GM20000 (cell line): ENCODE results near the gene CCDC85C.

Experiments used
- DNase-seq: peaks from one replicate; pipeline ENCODE4 v3.0.0; 2012; ENCODE audit warnings: low spot score
- CTCF ChIP-seq: IDR thresholded peaks from 2 replicates; pipeline ENCODE4 v1.5.1; 2012; ENCODE audit warnings: mild to moderate bottlenecking, control low read depth; ENCODE audit errors: extremely low read depth, missing control alignments

CCDC85C gene

GRCh38 chr14:99484106-99484505, 119.9 kb downstream of the CCDC85C start:
- TF ChIP-seq CTCF = no peak
- DNase-seq = no peak

GRCh38 chr14:99481745-99482099, 122.3 kb downstream of the CCDC85C start:
- DNase-seq = no peak
- no peak for TF ChIP-seq CTCF

- no peak for TF ChIP-seq CTCF
- peak; percentile 99 for DNase-seq
These were observed 122.9 kb downstream of the CCDC85C start, which contains the start of gene CCNK for GRCh38 chr14:99480917-99481744. Gene CCNK (plus strand): TSS chr14:99481409. CDS start chr14:99492678, 11,269 bp downstream.

GRCh38 chr14:99479906-99480869, 123.8 kb downstream of the CCDC85C start, which contains the start of gene SETD3:
Gene SETD3 (minus strand): TSS chr14:99480859. CDS start chr14:99465805, 15,054 bp downstream.
- TF ChIP-seq CTCF = no peak
- DNase-seq = peak; percentile 43

GRCh38 chr14:99479160-99479905, 124.7 kb downstream of the CCDC85C start:
- no peak for TF ChIP-seq CTCF
- DNase-seq = peak; percentile 11

GRCh38 chr14:99478128-99478527, 125.9 kb downstream of the CCDC85C start:
- no peak for DNase-seq
- TF ChIP-seq CTCF = no peak
